ENCODE results near the gene SDCBP2.

SDCBP2 gene

GRCh38 chr20:1308702-1309095 lies 20.2 kb downstream of the SDCBP2 start:
- no peaks in the 10 kb centered on the region for H3K9me3 ChIP-seq (ENCODE audit: low read length)
- H3K4me1 ChIP-seq (ENCODE audit: insufficient read depth, low read length) = peaks cover 18% of the 10 kb centered on the region
- H3K36me3 ChIP-seq (ENCODE audit: insufficient read depth, low read length) = no peaks in the 10 kb centered on the region
- no peaks in the 10 kb centered on the region for H3K27me3 ChIP-seq (ENCODE audit: insufficient read depth, low read length)
- peak overlapping the region; percentile 24 for H2AFZ ChIP-seq (ENCODE audit: low read depth, low read length)
- H3K4me3 ChIP-seq (ENCODE audit: low read length) = no peak overlapping the region

GRCh38 chr20:1308067-1308701 lies 20.8 kb downstream of the SDCBP2 start:
- no peaks in the 10 kb centered on the region for H3K27me3 ChIP-seq (ENCODE audit: insufficient read depth, low read length)
- no peaks in the 10 kb centered on the region for H3K36me3 ChIP-seq (ENCODE audit: insufficient read depth, low read length)
- no peak overlapping the region for H2AFZ ChIP-seq (ENCODE audit: low read depth, low read length)
- no peaks in the 10 kb centered on the region for H3K9me3 ChIP-seq (ENCODE audit: low read length)
- no peak overlapping the region for H3K4me3 ChIP-seq (ENCODE audit: low read length)
- peaks cover 18% of the 10 kb centered on the region for H3K4me1 ChIP-seq (ENCODE audit: insufficient read depth, low read length)

- Histone ChIP-seq H3K4me3 (ENCODE audit: low read length) (no peak overlapping the region), H3K4me1 (ENCODE audit: insufficient read depth, low read length) (peaks cover 18% of the 10 kb centered on the region)
Observed at GRCh38 chr20:1307571-1307971, 21.4 kb downstream of the SDCBP2 start.

GRCh38 chr20:1307171-1307570 lies 21.8 kb downstream of the SDCBP2 start:
- H3K4me1 ChIP-seq (ENCODE audit: insufficient read depth, low read length) = peaks cover 18% of the 10 kb centered on the region
- H3K4me3 ChIP-seq (ENCODE audit: low read length) = no peak overlapping the region
- H3K27me3 ChIP-seq (ENCODE audit: insufficient read depth, low read length) = no peaks in the 10 kb centered on the region
- H3K9me3 ChIP-seq (ENCODE audit: low read length) = no peaks in the 10 kb centered on the region
- H2AFZ ChIP-seq (ENCODE audit: low read depth, low read length) = no peak overlapping the region
- H3K36me3 ChIP-seq (ENCODE audit: insufficient read depth, low read length) = no peaks in the 10 kb centered on the region

More at GRCh38 chr20:1307571-1307971, 21.4 kb downstream of the SDCBP2 start:
- Histone ChIP-seq H2AFZ (ENCODE audit: low read depth, low read length) (no peak overlapping the region), H3K36me3 (ENCODE audit: insufficient read depth, low read length) (no peaks in the 10 kb centered on the region), H3K27me3 (ENCODE audit: insufficient read depth, low read length) (no peaks in the 10 kb centered on the region), H3K9me3 (ENCODE audit: low read length) (no peaks in the 10 kb centered on the region)

- Histone ChIP-seq H3K9me3 (ENCODE audit: low read length) (no peaks in the 10 kb centered on the region), H2AFZ (ENCODE audit: low read depth, low read length) (no peak overlapping the region), H3K4me1 (ENCODE audit: insufficient read depth, low read length) (peaks cover 18% of the 10 kb centered on the region), H3K4me3 (ENCODE audit: low read length) (no peak overlapping the region), H3K27me3 (ENCODE audit: insufficient read depth, low read length) (no peaks in the 10 kb centered on the region), H3K36me3 (ENCODE audit: insufficient read depth, low read length) (no peaks in the 10 kb centered on the region)
Observed at GRCh38 chr20:1306316-1307135, 22.4 kb downstream of the SDCBP2 start.

GRCh38 chr20:1305712-1306111 lies 23.2 kb downstream of the SDCBP2 start:
- Histone ChIP-seq H3K4me1 (ENCODE audit: insufficient read depth, low read length) (peaks cover 18% of the 10 kb centered on the region), H3K27me3 (ENCODE audit: insufficient read depth, low read length) (no peaks in the 10 kb centered on the region), H2AFZ (ENCODE audit: low read depth, low read length) (no peak overlapping the region), H3K36me3 (ENCODE audit: insufficient read depth, low read length) (no peaks in the 10 kb centered on the region), H3K4me3 (ENCODE audit: low read length) (no peak overlapping the region), H3K9me3 (ENCODE audit: low read length) (no peaks in the 10 kb centered on the region)

- no peak overlapping the region for H2AFZ ChIP-seq (ENCODE audit: low read depth, low read length)
- H3K9me3 ChIP-seq (ENCODE audit: low read length) = no peaks in the 10 kb centered on the region
- H3K36me3 ChIP-seq (ENCODE audit: insufficient read depth, low read length) = no peaks in the 10 kb centered on the region
- no peak overlapping the region for H3K4me3 ChIP-seq (ENCODE audit: low read length)
- no peaks in the 10 kb centered on the region for H3K27me3 ChIP-seq (ENCODE audit: insufficient read depth, low read length)
- H3K4me1 ChIP-seq (ENCODE audit: insufficient read depth, low read length) = peaks cover 14% of the 10 kb centered on the region
Observed at GRCh38 chr20:1304710-1305515, 24.0 kb downstream of the SDCBP2 start.

GRCh38 chr20:1302685-1303541 lies 26.0 kb downstream of the SDCBP2 start:
- Histone ChIP-seq H3K4me1 (ENCODE audit: insufficient read depth, low read length) (no peaks in the 10 kb centered on the region), H3K4me3 (ENCODE audit: low read length) (no peak overlapping the region), H3K36me3 (ENCODE audit: insufficient read depth, low read length) (no peaks in the 10 kb centered on the region), H2AFZ (ENCODE audit: low read depth, low read length) (no peak overlapping the region), H3K9me3 (ENCODE audit: low read length) (no peaks in the 10 kb centered on the region), H3K27me3 (ENCODE audit: insufficient read depth, low read length) (no peaks in the 10 kb centered on the region)

- H3K27me3 ChIP-seq (ENCODE audit: insufficient read depth, low read length) = no peaks in the 10 kb centered on the region
- no peak overlapping the region for H2AFZ ChIP-seq (ENCODE audit: low read depth, low read length)
- H3K9me3 ChIP-seq (ENCODE audit: low read length) = no peaks in the 10 kb centered on the region
- no peaks in the 10 kb centered on the region for H3K4me1 ChIP-seq (ENCODE audit: insufficient read depth, low read length)
- H3K4me3 ChIP-seq (ENCODE audit: low read length) = no peak overlapping the region
- no peaks in the 10 kb centered on the region for H3K36me3 ChIP-seq (ENCODE audit: insufficient read depth, low read length)
Observed at GRCh38 chr20:1301031-1301529, 27.9 kb downstream of the SDCBP2 start.

GRCh38 chr20:1300083-1300840 lies 28.7 kb downstream of the SDCBP2 start:
- no peaks in the 10 kb centered on the region for H3K4me1 ChIP-seq (ENCODE audit: insufficient read depth, low read length)
- H2AFZ ChIP-seq (ENCODE audit: low read depth, low read length) = no peak overlapping the region
- H3K4me3 ChIP-seq (ENCODE audit: low read length) = no peak overlapping the region
- H3K36me3 ChIP-seq (ENCODE audit: insufficient read depth, low read length) = no peaks in the 10 kb centered on the region
- no peaks in the 10 kb centered on the region for H3K9me3 ChIP-seq (ENCODE audit: low read length)
- peaks cover 5% of the 10 kb centered on the region for H3K27me3 ChIP-seq (ENCODE audit: insufficient read depth, low read length)

- Histone ChIP-seq H3K36me3 (ENCODE audit: insufficient read depth, low read length) (no peaks in the 10 kb centered on the region), H3K4me1 (ENCODE audit: insufficient read depth, low read length) (no peaks in the 10 kb centered on the region), H3K4me3 (ENCODE audit: low read length) (no peak overlapping the region), H3K27me3 (ENCODE audit: insufficient read depth, low read length) (peaks cover 5% of the 10 kb centered on the region), H2AFZ (ENCODE audit: low read depth, low read length) (no peak overlapping the region), H3K9me3 (ENCODE audit: low read length) (no peaks in the 10 kb centered on the region)
Observed at GRCh38 chr20:1299522-1299921, 29.4 kb downstream of the SDCBP2 start.
